GM12878 (cell line): ENCODE results near the gene PARP6. TPM values are rescaled to one million over a fixed set of nuclear protein-coding genes. Genes with fewer than 3 reads are reported as not detected.

Experiments used
- ATAC-seq: fragments of 200-7000 bp; cut with Tn5 transposase; 3 replicates; pipeline ENCODE4 v1.9.1; 2020; ENCODE audit warnings: mild to moderate bottlenecking, moderate library complexity
- BruUV-seq: library from RNA; stranded (reverse); fragments of 400-500 nt; replicated peaks from 2 replicates; lab custom pipeline; 2021; lab: Mats Ljungman, UMichigan
- CTCF ChIA-PET: fragments of 300-600 bp; sonication (Branson Sonifier 250); formaldehyde crosslinking; extraction: SDS; loops from one replicate; lab custom pipeline; 2021; ENCODE audit warnings: inconsistent platforms; lab: Yijun Ruan, JAX
- POLR2A ChIA-PET: fragments of 350-600 bp; formaldehyde crosslinking; extraction: SDS; loops from one replicate; lab custom pipeline; 2021; ENCODE audit warnings: inconsistent platforms; lab: Charles Lee
- RAD21 ChIA-PET: fragments of 300-600 bp; sonication (Branson Sonifier 250); formaldehyde crosslinking; loops from one replicate; lab custom pipeline; 2023; ENCODE audit warnings: antibody characterized with exemption; ENCODE audit not compliant: unreplicated experiment; lab: Charles Lee
- SMC1A ChIA-PET: fragments of 300-600 bp; sonication (Branson Sonifier 250); formaldehyde crosslinking; loops from one replicate; lab custom pipeline; 2023; ENCODE audit not compliant: unreplicated experiment, uncharacterized antibody; lab: Charles Lee
- DNase-seq: peaks from one replicate; pipeline ENCODE4 v3.0.0-alpha.2; 2011; ENCODE audit warnings: low read depth, low spot score
- FAIRE-seq: peaks from 3 replicates; lab custom pipeline; 2011; peaks lifted over from hg19 to GRCh38; lab: Jason Lieb, UNC
- H2AFZ ChIP-seq: 2 replicates; pipeline ENCODE4 v1.6.0; 2011; ENCODE audit warnings: low read depth, low read length, control low read depth; ENCODE audit not compliant: control insufficient read depth
- H3K27ac ChIP-seq: 2 replicates; pipeline ENCODE4 v1.5.1; 2011; ENCODE audit warnings: control low read depth; ENCODE audit not compliant: control insufficient read depth, insufficient read depth
- H3K27me3 ChIP-seq, 2 experiments: replicated peaks in 1 of 2; 2 replicates each; pipeline versions ENCODE4 v1.6.0 to v1.6.1; 2011; ENCODE audit warnings: low read length in 1 of 2; ENCODE audit not compliant: control insufficient read depth in 2 of 2, insufficient read depth in 2 of 2
- H3K36me3 ChIP-seq, 2 experiments: 2 replicates each; pipeline ENCODE4 v1.5.1; 2011; ENCODE audit warnings: low read length in 1 of 2; ENCODE audit not compliant: control insufficient read depth in 2 of 2, insufficient read depth in 2 of 2
- H3K4me1 ChIP-seq: 2 replicates; pipeline ENCODE4 v1.6.1; 2011; ENCODE audit warnings: mild to moderate bottlenecking, low read length, moderate library complexity, mixed read lengths; ENCODE audit not compliant: control insufficient read depth, insufficient read depth
- H3K4me2 ChIP-seq: 2 replicates; pipeline ENCODE4 v1.6.0; 2011; ENCODE audit warnings: control low read depth; ENCODE audit not compliant: control insufficient read depth, insufficient read depth
- H3K4me3 ChIP-seq: fragments of 200-600 bp; sonication (generic); 2 replicates; pipeline ENCODE4 v1.5.1; 2016
- H3K79me2 ChIP-seq: 2 replicates; pipeline ENCODE4 v1.6.0; 2011; ENCODE audit warnings: low read length; ENCODE audit not compliant: control insufficient read depth, insufficient read depth
- H3K9ac ChIP-seq: 2 replicates; pipeline ENCODE4 v1.8.0; 2011; ENCODE audit warnings: low read length, control low read depth, mixed read lengths; ENCODE audit not compliant: control insufficient read depth, insufficient read depth
- H3K9me3 ChIP-seq: replicated peaks from 3 replicates; pipeline ENCODE4 v1.5.1; 2011; ENCODE audit warnings: mild to moderate bottlenecking, low read length; ENCODE audit not compliant: control insufficient read depth, insufficient read depth
- H4K20me1 ChIP-seq: 2 replicates; pipeline ENCODE4 v1.6.0; 2011; ENCODE audit not compliant: control insufficient read depth, insufficient read depth
- ETV6 ChIP-seq, 2 experiments: fragments of 450-650 bp in 1 of 2; IDR thresholded peaks in 1 of 2; conservative IDR thresholded peaks in 1 of 2; 2 replicates each; pipeline ENCODE4 v1.6.1; 2014; ENCODE audit warnings: antibody characterized with exemption in 1 of 2, borderline replicate concordance in 1 of 2, low read depth in 1 of 2, mild to moderate bottlenecking in 1 of 2, moderate library complexity in 1 of 2
- HCFC1 ChIP-seq: fragments of 150-350 bp; IDR thresholded peaks from 2 replicates; pipeline ENCODE4 v1.6.1; 2014; ENCODE audit warnings: low read length
- MEF2A ChIP-seq: IDR thresholded peaks from 2 replicates; pipeline ENCODE4 v1.6.1; 2011; ENCODE audit warnings: low read depth, mild to moderate bottlenecking, low read length, moderate library complexity; ENCODE audit not compliant: insufficient read depth
- MTA2 ChIP-seq: fragments of 450-650 bp; IDR thresholded peaks from 2 replicates; pipeline ENCODE4 v1.6.1; 2016; ENCODE audit warnings: low read depth, mild to moderate bottlenecking, moderate library complexity
- NFYA ChIP-seq: IDR thresholded peaks from 2 replicates; pipeline ENCODE4 v1.6.1; 2011; ENCODE audit warnings: low read depth, mild to moderate bottlenecking, low read length, improper control_type of control experiment, borderline replicate concordance
- NR2C1 ChIP-seq: fragments of 450-650 bp; IDR thresholded peaks from 2 replicates; pipeline ENCODE4 v1.6.1; 2017; ENCODE audit warnings: antibody characterized with exemption, mild to moderate bottlenecking, moderate library complexity
- NR2F1 ChIP-seq: fragments of 450-650 bp; conservative IDR thresholded peaks from 2 replicates; pipeline ENCODE4 v1.6.1; 2017; ENCODE audit warnings: mild to moderate bottlenecking
- PBX3 ChIP-seq: IDR thresholded peaks from 2 replicates; pipeline ENCODE4 v1.6.1; 2011; ENCODE audit warnings: mild to moderate bottlenecking, low read depth, low read length, moderate library complexity; ENCODE audit not compliant: insufficient replicate concordance
- PML ChIP-seq: IDR thresholded peaks from 2 replicates; pipeline ENCODE4 v1.6.1; 2012; ENCODE audit warnings: low read length, inconsistent platforms
- POLR2AphosphoS2 ChIP-seq: IDR thresholded peaks from 2 replicates; pipeline ENCODE4 v1.6.1; 2011; ENCODE audit warnings: low read depth, mild to moderate bottlenecking, low read length, improper control_type of control experiment, moderate library complexity
- ZBED1 ChIP-seq: IDR thresholded peaks from 2 replicates; pipeline ENCODE4 v1.6.1; 2016; ENCODE audit warnings: borderline replicate concordance
- ZNF24 ChIP-seq: fragments of 450-650 bp; IDR thresholded peaks from 2 replicates; pipeline ENCODE4 v1.6.1; 2017; ENCODE audit warnings: antibody characterized with exemption, mild to moderate bottlenecking
- ZZZ3 ChIP-seq: IDR thresholded peaks from 2 replicates; pipeline ENCODE4 v1.6.1; 2011; ENCODE audit warnings: low read depth; ENCODE audit not compliant: control insufficient read depth, insufficient read length
- WGBS: methylation state at CpG from one replicate; pipeline ENCODE4 v1.1.6; 2016; ENCODE audit warnings: low lambda C conversion rate; ENCODE audit not compliant: insufficient replicate concordance, insufficient coverage; ENCODE audit errors: missing lambda C conversion rate; 5-methylcytosine and 5-hydroxymethylcytosine counted together
- in situ Hi-C: fragments of 300-500 bp; cut with MboI; formaldehyde crosslinking; loops from 9 replicates; pipeline ENCODE4 v1.14.3; 2018; ENCODE audit warnings: mixed read lengths
- intact Hi-C: fragments of 100-400 bp; cut with micrococcal nuclease; formaldehyde crosslinking; loops from one replicate; pipeline ENCODE4 v1.14.2; 2022; ENCODE audit not compliant: unreplicated experiment
- polyA plus RNA-seq, 11 experiments: library from polyadenylated mRNA; depleted of rRNA in 4 of 11; unstranded in 6 of 11; stranded (reverse) in 5 of 11; fragments of >200 nt; fragmentation: Nextera tagmentation in 4 of 11; fragmentation: Illumina TruSeq in 1 of 11; extraction: Ambion mirVana in 4 of 11; extraction: Trizol in 1 of 11; gene quantifications; 1 replicate in 1 of 11; 2 replicates in 10 of 11; pipeline versions ENCODE4 v1.2.1 to v1.2.3, GENCODE V29; 2011 to 2016; ENCODE audit warnings: inconsistent platforms in 2 of 11, missing spikeins in 2 of 11, low read depth in 1 of 11
- total RNA-seq, 4 experiments: library from RNA; depleted of rRNA in 3 of 4; stranded (reverse); fragments of >200 nt in 3 of 4; fragmentation: Illumina TruSeq in 1 of 4; extraction: Trizol in 1 of 4; gene quantifications; 2 replicates each; pipeline versions ENCODE4 v1.2.1 to v1.2.3, GENCODE V29; 2013 to 2021
- TF ChIP-seq, protein P1 (sequence below): IDR thresholded peaks from 2 replicates; pipeline ENCODE4 v1.6.1; 2012; ENCODE audit warnings: low read depth, low read length, improper control_type of control experiment

PARP6 gene
- total and polyA plus RNA-seq, 10 of the 15 experiments (the other 5 are each of a cell fraction or from before 2014, with no cell fraction given) = 14.3 to 73.5 (median 26.9) TPM

- POLR2A ChIA-PET = no interaction called here
- Histone ChIP-seq H3K27ac (no peak overlapping the region), H4K20me1 (peaks cover 37% of the 10 kb centered on the region), H3K79me2 (no peaks in the 10 kb centered on the region; the same call in none of the 2 replicates), H3K27me3 (no peaks in the 10 kb centered on the region), H2AFZ (no peak overlapping the region), H3K36me3 (peaks cover 66 to 89% of the 10 kb centered on the region in 2 experiments), H3K9ac (no peak overlapping the region), H3K4me3 (no peak overlapping the region), H3K9me3 (no peaks in the 10 kb centered on the region), H3K4me1 (no peaks in the 10 kb centered on the region), H3K4me2 (no peak overlapping the region)
- TF ChIP-seq POLR2AphosphoS2 = peak; percentile 34; the same call in 1 of the 2 replicates
- TF ChIP-seq ZZZ3 = no peak
- no peak for ATAC-seq
- SMC1A ChIA-PET = interaction anchor here (1.2 kb wide), 1 partner anchor 19 kb away, joined by 3 read pairs; no protein-coding TSS in a partner anchor
- in situ Hi-C loops (no loop called here), intact Hi-C loops (no loop called here)
- RAD21 ChIA-PET = interaction anchor here (1.3 kb wide), 1 partner anchor 10 kb away, joined by 5 read pairs; the partner anchor contains the start of gene GRAMD2A
- CTCF ChIA-PET = interaction anchor here (1.0 to 1.5 kb wide), 3 partner anchors 9 to 62 kb away, joined by 3 to 5 read pairs (median 4); no protein-coding TSS in a partner anchor
- DNase-seq = no peak
- BruUV-seq = no TSS peak
- FAIRE-seq = no peak
Observed at GRCh38 chr15:72207558-72208085, 64.7 kb downstream of the PARP6 start.

DNA sequence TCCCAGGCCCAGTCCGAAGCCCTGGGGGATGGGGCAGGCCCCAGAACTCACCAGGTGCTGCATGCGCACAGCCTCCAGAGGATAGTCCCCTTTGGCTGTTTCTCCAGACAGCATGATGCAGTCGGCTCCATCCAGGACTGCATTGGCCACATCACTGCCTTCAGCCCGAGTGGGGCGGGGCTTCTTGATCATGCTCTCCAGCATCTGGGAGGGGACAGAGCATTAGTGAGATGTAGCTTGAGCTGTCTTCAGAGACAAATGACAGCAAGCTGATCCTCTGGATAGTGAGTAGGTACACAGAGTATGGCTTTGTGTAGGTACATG is 65.7 kb downstream of the PARP6 start:
- peaks cover 67 to 84% of the 10 kb centered on the region in 2 experiments for H3K36me3 ChIP-seq
- ChIA-PET RAD21 (interaction anchor here (1.3 kb wide), 1 partner anchor 9 kb away, joined by 5 read pairs; the partner anchor contains the start of gene GRAMD2A), SMC1A (no interaction called here), POLR2A (no interaction called here), CTCF (no interaction called here)
- 90% methylated on average over 5 of the region's 5 CpGs for whole genome bisulfite sequencing
- in situ Hi-C loops = no loop called here
- DNase-seq (no peak), ATAC-seq (no peak), FAIRE-seq (no peak)
- intact Hi-C loops = no loop called here
- no peaks in the 10 kb centered on the region for H3K4me1 ChIP-seq
- H3K9ac ChIP-seq = no peak overlapping the region
- H2AFZ ChIP-seq = no peak overlapping the region
- H4K20me1 ChIP-seq = peaks cover 28% of the 10 kb centered on the region
- H3K27ac ChIP-seq = no peak overlapping the region
- no peaks in the 10 kb centered on the region for H3K9me3 ChIP-seq
- H3K4me2 ChIP-seq = no peak overlapping the region
- no peaks in the 10 kb centered on the region; the same call in 1 of the 2 replicates for H3K79me2 ChIP-seq
- H3K27me3 ChIP-seq = no peaks in the 10 kb centered on the region
- no peak overlapping the region for H3K4me3 ChIP-seq
- no TSS peak for BruUV-seq
- no peak for TF ChIP-seq ETV6 (conservative IDR thresholded peaks at IDR 0.05 in 1 of 2, IDR thresholded peaks at IDR 0.05 in 1 of 2; ENCODE audit: borderline replicate concordance in 1 of 2, low read depth in 1 of 2)
- TF ChIP-seq PBX3 = no peak
- TF ChIP-seq MTA2 = no peak
- TF ChIP-seq, protein P1, sequence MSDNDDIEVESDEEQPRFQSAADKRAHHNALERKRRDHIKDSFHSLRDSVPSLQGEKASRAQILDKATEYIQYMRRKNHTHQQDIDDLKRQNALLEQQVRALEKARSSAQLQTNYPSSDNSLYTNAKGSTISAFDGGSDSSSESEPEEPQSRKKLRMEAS = no peak
- TF ChIP-seq MEF2A = no peak
- no peak for TF ChIP-seq NR2C1
- TF ChIP-seq ZBED1 = no peak
- TF ChIP-seq NFYA = no peak
- TF ChIP-seq ZNF24 = no peak
- TF ChIP-seq NR2F1 = no peak
- no peak for TF ChIP-seq HCFC1
- TF ChIP-seq PML = no peak
